Mesenchymal stem cell (in vitro differentiated cells and primary cell): ENCODE results near the gene BAZ2B.

Source experiments
- DNase-seq: peaks from one replicate; pipeline ENCODE4 v3.0.0-alpha.2; 2013
- H2AFZ ChIP-seq: one replicate; pipeline ENCODE4 v1.6.1; 2013; ENCODE audit warnings: low read depth, mild to moderate bottlenecking, control low read depth, inconsistent platforms, low read length, moderate library complexity
- H2AK5ac ChIP-seq: 2 replicates; pipeline ENCODE4 v1.6.1; 2013; ENCODE audit warnings: low read length, moderate library complexity, mild to moderate bottlenecking, inconsistent platforms; ENCODE audit not compliant: severe bottlenecking
- H2BK120ac ChIP-seq: one replicate; pipeline ENCODE4 v1.6.1; 2013; ENCODE audit warnings: low read depth, mild to moderate bottlenecking, inconsistent platforms, low read length, moderate library complexity
- H2BK12ac ChIP-seq, 2 experiments: one replicate each; pipeline ENCODE4 v1.6.1; 2013; ENCODE audit warnings: inconsistent platforms in 2 of 2, low read length in 2 of 2, mild to moderate bottlenecking in 2 of 2, moderate library complexity in 2 of 2, control low read depth in 1 of 2
- H2BK15ac ChIP-seq: one replicate; pipeline ENCODE4 v1.6.1; 2013; ENCODE audit warnings: mild to moderate bottlenecking, low read depth, inconsistent platforms; ENCODE audit not compliant: poor library complexity, severe bottlenecking
- H2BK5ac ChIP-seq: 2 replicates; pipeline ENCODE4 v1.6.1; 2013; ENCODE audit warnings: low read depth, mild to moderate bottlenecking, low read length, control low read depth, inconsistent platforms; ENCODE audit not compliant: poor library complexity, severe bottlenecking
- H3K14ac ChIP-seq, 2 experiments: one replicate each; pipeline ENCODE4 v1.6.1; 2013; ENCODE audit warnings: inconsistent platforms in 2 of 2, low read length in 2 of 2, control low read depth in 1 of 2, mild to moderate bottlenecking in 1 of 2, moderate library complexity in 1 of 2
- H3K18ac ChIP-seq, 2 experiments: one replicate each; pipeline ENCODE4 v1.6.1; 2013; ENCODE audit warnings: inconsistent platforms in 2 of 2, low read length in 2 of 2, control low read depth in 1 of 2, low read depth in 1 of 2, mild to moderate bottlenecking in 1 of 2
- H3K23ac ChIP-seq, 2 experiments: one replicate each; pipeline ENCODE4 v1.6.1; 2013; ENCODE audit warnings: inconsistent platforms in 2 of 2, low read length in 2 of 2, mild to moderate bottlenecking in 2 of 2, moderate library complexity in 2 of 2, control low read depth in 1 of 2
- H3K27ac ChIP-seq: 2 replicates; pipeline ENCODE4 v1.5.1; 2013; ENCODE audit warnings: mild to moderate bottlenecking, moderate library complexity, low read length, control low read depth, inconsistent platforms; ENCODE audit not compliant: poor library complexity, severe bottlenecking
- H3K27me3 ChIP-seq, 2 experiments: 2 replicates each; pipeline versions ENCODE4 v1.6.1 to v1.7.0; 2013; ENCODE audit warnings: low read length in 2 of 2, mild to moderate bottlenecking in 2 of 2, moderate library complexity in 2 of 2, control low read depth in 1 of 2, inconsistent platforms in 1 of 2; ENCODE audit not compliant: control insufficient read depth in 1 of 2, insufficient read depth in 1 of 2
- H3K36me3 ChIP-seq, 2 experiments: 2 replicates each; pipeline versions ENCODE4 v1.6.1 to v1.7.0; 2013; ENCODE audit warnings: low read length in 2 of 2, control low read depth in 1 of 2, inconsistent platforms in 1 of 2, low read depth in 1 of 2, mild to moderate bottlenecking in 1 of 2; ENCODE audit not compliant: insufficient read depth in 2 of 2, control insufficient read depth in 1 of 2
- H3K4ac ChIP-seq, 2 experiments: one replicate each; pipeline ENCODE4 v1.6.1; 2013; ENCODE audit warnings: inconsistent platforms in 2 of 2, low read length in 2 of 2, mild to moderate bottlenecking in 2 of 2, moderate library complexity in 2 of 2, control low read depth in 1 of 2, low read depth in 1 of 2
- H3K4me1 ChIP-seq: 2 replicates; pipeline ENCODE4 v1.6.1; 2013; ENCODE audit warnings: low read depth, low read length, control low read depth; ENCODE audit not compliant: control insufficient read depth, insufficient read depth
- H3K4me2 ChIP-seq: 2 replicates; pipeline ENCODE4 v1.6.1; 2013; ENCODE audit warnings: low read length, mild to moderate bottlenecking, inconsistent platforms; ENCODE audit not compliant: poor library complexity, severe bottlenecking
- H3K4me3 ChIP-seq, 2 experiments: 2 replicates each; pipeline versions ENCODE4 v1.5.1 to v1.7.0; 2013; ENCODE audit warnings: low read length in 2 of 2, mild to moderate bottlenecking in 2 of 2, control low read depth in 1 of 2, low read depth in 1 of 2; ENCODE audit not compliant: insufficient read depth in 1 of 2
- H3K79me1 ChIP-seq: replicated peaks from 2 replicates; pipeline ENCODE4 v1.6.1; 2013; ENCODE audit warnings: mild to moderate bottlenecking, control low read depth, low read length, inconsistent platforms; ENCODE audit not compliant: poor library complexity, severe bottlenecking
- H3K9ac ChIP-seq: 2 replicates; pipeline ENCODE4 v1.7.0; 2013; ENCODE audit warnings: mild to moderate bottlenecking, low read length, moderate library complexity
- H3K9me3 ChIP-seq: 2 replicates; pipeline ENCODE4 v1.7.0; 2013; ENCODE audit warnings: mild to moderate bottlenecking, low read length; ENCODE audit not compliant: control insufficient read depth
- H4K8ac ChIP-seq: one replicate; pipeline ENCODE4 v1.6.1; 2013; ENCODE audit warnings: inconsistent platforms, mild to moderate bottlenecking, low read length, moderate library complexity
- H4K91ac ChIP-seq: one replicate; pipeline ENCODE4 v1.6.1; 2013; ENCODE audit warnings: mild to moderate bottlenecking, low read length, inconsistent platforms
- WGBS: methylation state at CpG from one replicate; pipeline ENCODE4 v1.1.7; 2013; ENCODE audit warnings: mixed read lengths; 5-methylcytosine and 5-hydroxymethylcytosine counted together

The BAZ2B gene

GRCh38 chr2:159489476-159489875, 126.9 kb downstream of the BAZ2B start:
- Histone ChIP-seq H2BK5ac (no peak overlapping the region), H3K23ac (no peak overlapping the region), H2BK120ac (no peak overlapping the region), H2AK5ac (no peak overlapping the region), H3K79me1 (peaks cover 13% of the 10 kb centered on the region), H3K4me2 (no peak overlapping the region), H3K18ac (no peak overlapping the region), H3K9ac (no peak overlapping the region), H3K36me3 (no peaks in the 10 kb centered on the region), H4K8ac (no peak overlapping the region), H2AFZ (no peak overlapping the region), H4K91ac (no peak overlapping the region), H3K9me3 (no peaks in the 10 kb centered on the region), H3K14ac (no peak overlapping the region), H2BK15ac (no peak overlapping the region), H2BK12ac (no peak overlapping the region), H3K4ac (no peak overlapping the region), H3K27ac (no peak overlapping the region), H3K27me3 (no peaks in the 10 kb centered on the region), H3K4me1 (no peaks in the 10 kb centered on the region), H3K4me3 (no peak overlapping the region)
- WGBS, result 100% methylated on average over 2 of the region's 2 CpGs
- DNase-seq, result no peak

DNA sequence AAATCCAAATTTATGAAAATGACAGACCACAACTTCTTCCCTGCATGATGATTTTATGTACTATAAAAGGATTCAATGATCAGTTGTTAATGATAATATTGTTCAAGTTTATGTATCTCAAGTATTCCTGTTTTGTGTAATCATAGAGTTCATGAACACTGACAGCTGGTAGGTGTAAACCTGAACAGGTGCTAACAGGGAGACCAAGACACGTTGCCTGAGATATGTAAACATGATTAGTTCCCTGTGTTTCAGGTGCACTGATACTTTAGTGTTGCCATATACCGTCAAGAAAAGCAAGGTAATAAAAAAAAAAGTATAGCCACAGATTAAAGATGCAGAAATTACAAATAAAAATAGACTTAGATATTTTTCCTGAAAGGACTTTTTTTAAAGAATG, 131.8 kb downstream of the BAZ2B start:
- H3K9ac ChIP-seq, result no peak overlapping the region
- H3K4ac ChIP-seq, result no peak overlapping the region
- no peak overlapping the region for H2BK5ac ChIP-seq
- no peak overlapping the region for H3K14ac ChIP-seq
- H2AFZ ChIP-seq, result no peak overlapping the region
- no peak overlapping the region for H3K4me3 ChIP-seq
- H3K27ac ChIP-seq, result no peak overlapping the region
- H4K8ac ChIP-seq, result no peak overlapping the region
- H3K27me3 ChIP-seq, result no peaks in the 10 kb centered on the region
- no peak overlapping the region for H3K18ac ChIP-seq
- DNase-seq, result no peak
- WGBS, result 100% methylated on average over 1 of the region's 2 CpGs
- H2BK12ac ChIP-seq, result no peak overlapping the region
- no peak overlapping the region for H4K91ac ChIP-seq
- H3K36me3 ChIP-seq, result no peaks in the 10 kb centered on the region
- H3K23ac ChIP-seq, result no peak overlapping the region
- no peaks in the 10 kb centered on the region for H3K9me3 ChIP-seq
- peaks cover 12% of the 10 kb centered on the region for H3K79me1 ChIP-seq
- H3K4me2 ChIP-seq, result no peak overlapping the region
- H2AK5ac ChIP-seq, result no peak overlapping the region
- H2BK120ac ChIP-seq, result no peak overlapping the region
- H2BK15ac ChIP-seq, result no peak overlapping the region
- no peaks in the 10 kb centered on the region for H3K4me1 ChIP-seq

DNA sequence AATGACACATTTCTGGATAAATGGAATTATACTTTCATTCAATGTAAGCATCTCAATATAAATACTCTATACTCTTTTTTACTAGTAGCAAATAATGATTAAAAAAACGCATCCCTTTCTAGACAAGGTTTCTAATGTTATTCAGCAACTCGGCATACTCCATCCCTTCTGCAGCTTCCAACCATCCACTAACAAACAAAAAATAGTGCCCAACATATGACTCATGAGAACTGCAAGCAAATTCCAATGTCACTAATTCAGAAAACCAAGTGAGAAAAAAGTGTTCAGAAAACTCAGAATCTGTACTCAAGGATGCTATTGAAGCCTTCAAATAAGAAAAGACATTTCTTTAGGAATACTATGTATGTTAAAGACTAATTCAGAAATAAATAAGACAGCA, 140.0 kb downstream of the BAZ2B start:
- Histone ChIP-seq H3K23ac (no peak overlapping the region), H3K36me3 (peaks cover 8 to 36% of the 10 kb centered on the region in 2 experiments), H3K9me3 (peaks cover 4% of the 10 kb centered on the region), H3K27me3 (no peaks in the 10 kb centered on the region), H3K18ac (no peak overlapping the region), H3K79me1 (peaks cover 9% of the 10 kb centered on the region), H3K9ac (no peak overlapping the region), H3K4me2 (no peak overlapping the region), H2BK5ac (no peak overlapping the region), H2BK15ac (no peak overlapping the region), H3K14ac (no peak overlapping the region), H3K4me1 (no peaks in the 10 kb centered on the region), H2BK120ac (no peak overlapping the region), H3K4me3 (no peak overlapping the region), H2AFZ (no peak overlapping the region), H3K27ac (no peak overlapping the region), H3K4ac (no peak overlapping the region), H2BK12ac (no peak overlapping the region), H4K91ac (no peak overlapping the region), H2AK5ac (no peak overlapping the region), H4K8ac (no peak overlapping the region)
- 95% methylated on average over 2 of the region's 2 CpGs for WGBS
- no peak for DNase-seq

GRCh38 chr2:159475793-159476192, 140.6 kb downstream of the BAZ2B start:
- 100% methylated on average over 4 of the region's 4 CpGs for WGBS
- Histone ChIP-seq H2BK12ac (no peak overlapping the region), H2AK5ac (no peak overlapping the region), H3K14ac (no peak overlapping the region), H3K18ac (no peak overlapping the region), H2AFZ (no peak overlapping the region), H3K9ac (no peak overlapping the region), H3K36me3 (peaks cover 8 to 36% of the 10 kb centered on the region in 2 experiments), H3K23ac (no peak overlapping the region), H2BK120ac (no peak overlapping the region), H3K4me3 (no peak overlapping the region), H3K27ac (no peak overlapping the region), H3K27me3 (no peaks in the 10 kb centered on the region), H3K79me1 (peaks cover 9% of the 10 kb centered on the region), H4K8ac (no peak overlapping the region), H3K9me3 (peaks cover 4% of the 10 kb centered on the region), H2BK15ac (no peak overlapping the region), H3K4me2 (no peak overlapping the region), H3K4me1 (no peaks in the 10 kb centered on the region), H3K4ac (no peak overlapping the region), H2BK5ac (no peak overlapping the region), H4K91ac (no peak overlapping the region)
- no peak for DNase-seq
